DND-41 (cell line): ENCODE data around the gene OPCML.

Experiments used
- EZH2 ChIP-seq: IDR thresholded peaks from 3 replicates; pipeline ENCODE4 v1.6.1; 2012; ENCODE audit warnings: borderline replicate concordance, low read depth, mild to moderate bottlenecking, moderate library complexity, low read length, inconsistent platforms; ENCODE audit not compliant: severe bottlenecking
- TF ChIP-seq, protein P1 (sequence below): IDR thresholded peaks from 2 replicates; pipeline ENCODE4 v1.5.1; 2012; ENCODE audit warnings: borderline replicate concordance, low read length, moderate library complexity, mild to moderate bottlenecking; ENCODE audit not compliant: poor library complexity, severe bottlenecking; ENCODE audit errors: extremely low read depth

DNA sequence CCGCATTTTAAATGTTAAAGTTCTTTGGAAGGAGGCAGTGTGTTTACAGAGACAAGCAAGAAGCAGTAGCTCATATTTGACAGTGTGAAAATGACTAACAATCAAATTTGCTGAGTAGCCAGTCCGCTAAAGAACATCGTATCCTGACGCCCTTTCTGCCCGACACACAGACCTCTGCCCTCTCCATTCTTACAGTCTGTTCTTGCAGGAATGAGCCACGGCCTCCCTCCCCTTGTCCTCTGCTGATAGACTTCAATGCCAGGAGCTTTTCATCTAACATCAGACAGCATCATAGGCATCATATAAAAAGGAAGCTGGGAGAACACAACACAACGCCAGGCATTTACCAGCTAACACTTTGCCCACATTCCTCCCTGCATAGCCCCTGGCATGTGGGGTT lies 486.0 kb downstream of the OPCML start:
- TF ChIP-seq, protein P1, sequence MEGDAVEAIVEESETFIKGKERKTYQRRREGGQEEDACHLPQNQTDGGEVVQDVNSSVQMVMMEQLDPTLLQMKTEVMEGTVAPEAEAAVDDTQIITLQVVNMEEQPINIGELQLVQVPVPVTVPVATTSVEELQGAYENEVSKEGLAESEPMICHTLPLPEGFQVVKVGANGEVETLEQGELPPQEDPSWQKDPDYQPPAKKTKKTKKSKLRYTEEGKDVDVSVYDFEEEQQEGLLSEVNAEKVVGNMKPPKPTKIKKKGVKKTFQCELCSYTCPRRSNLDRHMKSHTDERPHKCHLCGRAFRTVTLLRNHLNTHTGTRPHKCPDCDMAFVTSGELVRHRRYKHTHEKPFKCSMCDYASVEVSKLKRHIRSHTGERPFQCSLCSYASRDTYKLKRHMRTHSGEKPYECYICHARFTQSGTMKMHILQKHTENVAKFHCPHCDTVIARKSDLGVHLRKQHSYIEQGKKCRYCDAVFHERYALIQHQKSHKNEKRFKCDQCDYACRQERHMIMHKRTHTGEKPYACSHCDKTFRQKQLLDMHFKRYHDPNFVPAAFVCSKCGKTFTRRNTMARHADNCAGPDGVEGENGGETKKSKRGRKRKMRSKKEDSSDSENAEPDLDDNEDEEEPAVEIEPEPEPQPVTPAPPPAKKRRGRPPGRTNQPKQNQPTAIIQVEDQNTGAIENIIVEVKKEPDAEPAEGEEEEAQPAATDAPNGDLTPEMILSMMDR, result no peak
- no peak for TF ChIP-seq EZH2
